SK-N-MC (cell line): ENCODE measurements around the gene TUBB2A.

Source experiments
- EZH2 ChIP-seq: fragments of 200-600 bp; sonication (generic); IDR thresholded peaks from one replicate; pipeline ENCODE4 v1.6.1; 2017; ENCODE audit warnings: antibody characterized with exemption
- POLR2AphosphoS5 ChIP-seq: IDR thresholded peaks from 2 replicates; pipeline ENCODE4 v1.6.1; 2012; ENCODE audit warnings: mild to moderate bottlenecking, low read depth, low read length, borderline replicate concordance

DNA sequence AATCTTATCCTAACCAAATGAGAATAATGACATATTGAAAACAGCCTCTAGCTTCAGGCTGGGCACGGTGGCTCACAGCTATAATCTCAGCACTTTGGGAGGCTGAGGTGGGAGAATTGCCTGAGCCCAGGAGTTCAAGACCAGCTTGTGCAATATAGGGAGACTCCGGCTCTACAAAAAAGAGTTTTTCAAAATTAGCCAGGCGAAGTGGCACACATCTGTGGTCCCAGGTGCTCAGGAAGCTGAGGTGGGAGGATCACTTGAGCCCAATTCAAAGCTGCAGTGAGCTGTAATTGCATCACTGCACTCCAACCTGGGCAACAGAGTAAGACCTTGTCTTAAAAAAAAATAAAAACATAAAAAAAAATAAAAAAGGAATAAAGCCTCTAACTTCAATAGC, 4.7 kb downstream of the TUBB2A start:
- TF ChIP-seq EZH2: no peak
- no peak for TF ChIP-seq POLR2AphosphoS5
